Umbilical cord (tissue), 2 donors: ENCODE data around the gene RHOG. TPM values are rescaled to one million over a fixed set of nuclear protein-coding genes. Genes with fewer than 3 reads are reported as not detected.

Experiments used
- DNase-seq: peaks from one replicate; pipeline ENCODE4 v3.0.0-alpha.2; 2015; ENCODE audit warnings: low spot score
- total RNA-seq: library from RNA; depleted of rRNA; stranded (reverse); fragments of >200 nt; gene quantifications from one replicate; pipeline ENCODE4 v1.2.3, GENCODE V29; 2014; ENCODE audit warnings: low replicate concordance; ENCODE audit not compliant: insufficient read depth

The RHOG gene
- total RNA-seq, 1 donor from 2014 or later, result 8.7 TPM

GRCh38 chr11:3859373-3859881 lies 18.7 kb upstream of the RHOG start:
- DNase-seq, result no peak

- DNase-seq, result no peak
Measured at GRCh38 chr11:3857628-3858027, 16.9 kb upstream of the RHOG start.

GRCh38 chr11:3856856-3857553 lies 16.2 kb upstream of the RHOG start:
- DNase-seq, result no peak

DNA sequence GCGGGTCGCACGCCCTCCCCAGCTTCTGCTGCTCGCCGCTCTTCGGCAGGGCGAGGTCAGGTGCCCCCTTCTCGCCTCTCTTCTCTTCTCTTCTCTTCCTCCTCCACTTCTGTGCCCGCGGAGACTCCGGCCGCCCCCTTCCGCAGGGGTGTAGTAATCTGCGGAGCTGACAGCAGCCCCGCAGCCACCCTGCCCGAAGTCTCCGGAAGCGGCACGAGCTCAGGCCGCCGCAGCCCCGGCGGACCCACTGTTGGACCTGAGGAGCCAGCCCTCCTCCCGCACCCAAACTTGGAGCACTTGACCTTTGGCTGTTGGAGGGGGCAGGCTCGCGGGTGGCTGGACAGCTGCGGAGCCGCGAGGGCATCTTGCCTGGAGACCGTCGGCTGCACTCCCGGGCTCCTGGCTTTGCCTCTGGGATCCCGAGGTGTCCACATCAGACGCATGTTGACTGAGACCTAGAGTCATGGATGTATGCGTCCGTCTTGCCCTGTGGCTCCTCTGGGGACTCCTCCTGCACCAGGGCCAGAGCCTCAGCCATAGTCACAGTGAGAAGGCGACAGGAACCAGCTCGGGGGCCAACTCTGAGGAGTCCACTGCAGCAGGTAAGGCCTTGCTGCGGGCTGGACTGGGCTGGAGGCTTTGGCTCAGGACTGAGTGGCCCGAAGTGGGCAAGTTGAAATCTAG lies 15.2 kb upstream of the RHOG start:
- peak; percentile 39 for DNase-seq

DNA sequence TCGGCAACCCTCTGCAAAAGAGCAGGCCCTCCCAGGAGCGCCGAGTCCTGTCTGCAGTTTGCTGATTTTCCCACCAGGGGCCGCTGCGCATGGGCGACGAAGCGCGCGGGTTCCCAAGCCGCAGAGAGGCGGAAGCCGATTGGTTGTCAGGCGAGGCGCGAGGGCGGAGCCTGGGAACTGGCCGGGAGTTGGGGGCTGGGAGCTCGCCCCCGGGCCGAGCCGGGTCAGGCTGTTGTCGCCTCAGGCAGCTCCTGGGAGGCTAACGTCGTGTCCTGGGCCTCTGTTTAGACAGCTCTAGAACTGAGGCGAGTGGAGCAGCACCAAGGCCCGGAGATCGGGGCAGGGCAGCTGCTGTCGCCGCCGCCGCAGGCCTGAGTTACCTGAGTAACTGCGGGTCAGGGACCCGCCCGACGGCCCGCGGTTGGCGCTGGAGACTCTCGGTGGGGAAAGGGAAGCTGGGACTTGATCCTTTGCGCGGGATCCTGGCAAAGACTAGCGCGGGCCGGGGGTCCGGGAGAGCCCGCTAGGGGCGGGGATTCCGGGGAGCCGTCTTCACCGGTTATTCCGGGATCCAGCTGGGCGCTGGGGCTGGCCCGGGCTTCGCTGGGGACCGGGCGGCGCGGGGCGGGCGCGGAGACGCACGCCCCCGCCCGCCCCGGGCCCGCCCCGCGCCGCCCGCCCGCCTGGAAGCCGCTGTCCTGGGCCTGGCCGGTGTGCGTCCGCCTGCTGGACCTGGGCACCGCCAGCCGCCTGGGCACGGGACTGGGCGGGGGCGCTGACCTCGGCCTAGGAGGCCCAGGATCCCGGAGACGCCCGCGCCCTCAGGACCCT lies 14.4 kb upstream of the RHOG start, which contains the start of gene STIM1:
STIM1 (plus strand) TSS at position 688 of the 831 bp plus-strand sequence. CDS start 607 bp downstream, outside the sequence.
- peak; percentile 97 for DNase-seq

DNA sequence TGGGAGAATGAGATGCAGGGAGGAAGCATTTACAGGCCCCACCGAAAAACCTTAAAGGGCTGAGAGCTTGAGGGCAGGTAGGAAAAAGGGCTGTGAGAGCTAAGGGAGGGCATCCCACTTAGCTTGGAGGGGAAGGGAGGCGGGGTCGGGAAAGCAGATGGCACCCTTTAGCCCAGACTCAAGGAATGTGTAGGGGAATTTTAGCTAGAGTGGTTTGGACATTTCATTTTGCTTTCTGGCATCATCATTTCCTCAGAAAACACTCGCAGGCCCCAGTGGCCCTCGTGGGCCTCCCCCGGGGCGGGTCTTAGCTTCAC lies 13.9 kb upstream of the RHOG start:
- DNase-seq, result no peak

DNA sequence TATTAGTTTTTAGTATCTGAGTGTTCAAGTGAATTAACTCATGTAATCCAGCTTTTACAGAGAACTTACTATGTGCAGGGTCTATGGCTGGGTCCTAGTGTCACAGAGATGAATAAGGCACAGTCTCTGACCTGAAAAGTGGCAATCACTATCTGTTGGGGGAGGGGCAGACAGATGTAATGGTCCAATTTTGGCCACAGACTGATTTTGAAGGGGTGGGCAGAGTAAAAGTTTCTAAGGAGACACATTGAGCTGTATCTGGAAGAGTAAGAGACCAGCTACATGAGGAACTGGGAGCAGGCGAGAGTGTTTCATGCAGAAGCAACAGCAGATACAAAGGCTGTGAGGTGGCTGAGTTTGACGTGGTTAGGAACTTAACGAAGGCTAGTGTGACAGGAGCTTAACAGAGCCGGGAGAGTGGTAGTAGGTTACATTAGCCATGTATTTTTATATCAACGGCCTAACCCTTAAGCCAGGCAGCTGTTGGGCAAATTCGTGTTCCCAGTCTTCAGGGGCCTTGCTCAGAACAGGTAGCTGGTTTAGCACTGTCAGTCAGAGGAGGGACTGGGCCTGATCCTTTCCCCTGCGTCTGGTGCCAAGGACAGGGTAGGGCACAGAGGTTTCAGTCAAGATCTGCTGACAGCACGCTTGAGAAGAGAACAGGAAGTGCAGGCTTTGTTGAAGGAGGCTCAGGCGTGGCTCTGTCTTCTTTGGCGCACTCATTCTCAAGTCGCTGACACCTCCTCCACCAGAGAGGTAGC lies 13.3 kb upstream of the RHOG start:
- peak; percentile 70 for DNase-seq

GRCh38 chr11:3853545-3853842 lies 12.7 kb upstream of the RHOG start:
- DNase-seq, result no peak

DNA sequence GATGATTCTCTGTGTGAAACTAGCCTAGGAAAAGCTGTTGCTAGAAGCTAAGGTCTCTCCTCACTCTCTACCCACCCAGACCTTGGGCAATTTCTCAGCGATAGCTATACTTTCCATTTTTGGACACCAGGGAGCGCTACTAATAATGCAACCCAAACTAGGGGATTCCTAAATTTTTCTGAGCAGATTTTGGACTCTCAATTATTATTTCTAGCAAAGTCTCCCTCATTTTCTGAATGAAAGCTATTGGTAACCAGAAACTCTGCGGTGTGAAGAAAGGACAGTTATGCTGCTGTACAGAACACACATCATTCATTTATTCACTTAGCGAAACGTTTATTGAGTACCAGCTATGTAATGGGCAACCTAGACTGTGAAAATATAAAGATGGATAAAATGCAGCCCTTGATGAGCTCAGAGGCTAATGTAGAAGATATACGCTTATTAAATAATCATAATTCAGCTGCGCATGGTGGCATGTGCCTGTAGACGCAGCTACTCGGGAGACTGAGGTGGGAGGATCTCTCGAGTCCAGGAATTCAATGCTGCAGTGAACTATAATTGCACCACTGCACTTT lies 8.6 kb upstream of the RHOG start:
- DNase-seq, result peak; percentile 55

DNA sequence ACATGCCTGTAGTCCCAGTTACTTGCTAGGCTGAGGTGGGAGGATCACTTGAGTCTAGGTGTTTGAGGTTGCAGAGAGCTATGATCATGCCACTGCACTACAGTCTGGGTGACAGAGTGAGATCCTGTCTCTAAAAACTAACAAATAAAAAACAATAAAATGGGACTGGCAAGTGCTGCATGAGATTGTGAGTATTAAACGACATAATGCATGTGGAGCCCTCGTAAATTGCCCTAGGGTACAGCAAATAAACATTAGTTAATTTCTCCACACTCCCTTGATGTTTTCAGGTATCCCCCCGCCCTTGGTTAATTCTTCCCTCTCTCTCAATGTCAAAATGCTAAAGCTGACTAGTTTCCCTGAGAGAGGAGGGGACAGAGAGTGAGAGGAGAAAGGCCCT lies 4.9 kb upstream of the RHOG start:
- DNase-seq, result no peak

DNA sequence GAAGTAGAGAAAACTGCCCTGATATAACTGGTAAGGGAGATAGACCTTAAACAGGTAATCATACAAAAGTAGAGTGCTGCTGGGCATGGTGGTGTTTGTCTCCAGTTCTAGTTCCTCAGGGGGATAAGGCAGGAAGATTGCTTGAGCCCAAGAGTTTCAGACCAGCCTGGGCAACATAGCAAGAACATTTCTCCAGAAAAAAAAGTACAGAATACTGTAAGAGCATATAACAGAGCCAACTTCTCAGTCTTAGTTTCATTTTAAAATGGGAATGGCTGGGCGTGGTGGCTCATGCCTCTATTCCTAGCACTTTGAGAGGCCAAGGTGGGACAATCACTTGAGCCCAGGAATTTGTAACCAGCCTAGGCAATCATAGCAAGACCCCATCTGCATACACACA lies 4.5 kb upstream of the RHOG start:
- DNase-seq, result no peak

DNA sequence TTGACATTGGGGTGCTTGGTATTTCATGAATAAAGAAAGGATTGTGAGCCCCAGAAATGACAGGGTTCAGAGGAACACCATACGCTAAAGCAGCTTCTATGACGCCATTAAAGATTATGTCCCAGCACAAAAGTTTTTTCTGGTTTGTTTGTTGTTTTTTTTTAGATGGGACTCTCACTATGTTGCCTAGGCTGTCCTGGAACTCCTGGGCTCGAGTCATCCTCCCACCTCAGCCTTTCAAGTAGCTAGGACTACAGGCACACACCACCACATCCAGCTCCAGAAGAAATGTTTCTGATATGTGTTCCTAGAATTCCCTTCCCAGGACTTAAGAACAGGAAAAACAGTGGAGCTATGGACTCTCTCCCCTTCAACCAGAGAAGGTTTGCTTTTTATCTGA lies 2.6 kb upstream of the RHOG start:
- no peak for DNase-seq

DNA sequence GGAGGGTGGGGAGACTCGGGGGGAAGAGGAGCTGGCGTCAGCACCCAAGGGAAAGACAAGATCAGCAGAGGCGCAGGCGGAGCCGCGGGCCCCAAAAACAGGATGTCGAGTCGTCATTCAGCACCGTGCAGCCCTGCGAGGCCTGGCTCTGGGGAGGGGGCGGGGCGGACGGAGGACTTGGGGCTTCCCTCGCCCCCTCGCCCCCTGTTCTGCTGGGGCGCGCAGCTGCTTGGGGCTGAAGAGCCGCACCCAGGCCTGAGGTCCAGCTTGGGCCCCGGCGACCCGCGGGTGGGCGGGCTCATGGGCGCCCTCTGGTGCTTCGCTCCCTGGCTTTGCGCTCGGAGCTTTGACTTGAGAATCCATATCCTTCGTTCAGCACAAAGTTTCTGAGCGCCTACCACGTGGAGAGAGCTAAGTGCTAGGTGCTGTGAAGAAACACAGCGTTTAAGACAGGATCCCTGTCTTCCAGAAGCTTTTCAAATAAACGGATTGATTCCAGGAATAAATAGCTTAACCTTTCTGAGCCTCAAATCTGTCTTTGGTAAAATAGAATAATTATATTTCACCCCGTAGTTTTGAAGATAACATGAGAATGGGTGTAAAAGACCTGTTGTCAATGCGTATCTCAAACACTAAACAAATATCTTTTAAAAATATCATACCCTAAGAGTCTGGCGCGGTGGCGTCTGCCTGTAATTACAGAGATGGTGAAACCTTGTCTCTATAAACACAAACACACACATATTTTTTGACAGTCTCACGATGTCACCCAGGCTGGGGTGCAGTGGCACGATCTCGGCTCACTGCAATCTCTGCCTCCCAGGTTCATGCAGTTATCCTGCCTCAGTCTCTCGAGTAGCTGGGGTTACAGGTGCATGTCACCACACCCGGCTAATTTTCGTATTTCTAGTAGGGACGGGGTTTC lies 929 bp upstream of the RHOG start:
- DNase-seq, result peak; percentile 90

DNA sequence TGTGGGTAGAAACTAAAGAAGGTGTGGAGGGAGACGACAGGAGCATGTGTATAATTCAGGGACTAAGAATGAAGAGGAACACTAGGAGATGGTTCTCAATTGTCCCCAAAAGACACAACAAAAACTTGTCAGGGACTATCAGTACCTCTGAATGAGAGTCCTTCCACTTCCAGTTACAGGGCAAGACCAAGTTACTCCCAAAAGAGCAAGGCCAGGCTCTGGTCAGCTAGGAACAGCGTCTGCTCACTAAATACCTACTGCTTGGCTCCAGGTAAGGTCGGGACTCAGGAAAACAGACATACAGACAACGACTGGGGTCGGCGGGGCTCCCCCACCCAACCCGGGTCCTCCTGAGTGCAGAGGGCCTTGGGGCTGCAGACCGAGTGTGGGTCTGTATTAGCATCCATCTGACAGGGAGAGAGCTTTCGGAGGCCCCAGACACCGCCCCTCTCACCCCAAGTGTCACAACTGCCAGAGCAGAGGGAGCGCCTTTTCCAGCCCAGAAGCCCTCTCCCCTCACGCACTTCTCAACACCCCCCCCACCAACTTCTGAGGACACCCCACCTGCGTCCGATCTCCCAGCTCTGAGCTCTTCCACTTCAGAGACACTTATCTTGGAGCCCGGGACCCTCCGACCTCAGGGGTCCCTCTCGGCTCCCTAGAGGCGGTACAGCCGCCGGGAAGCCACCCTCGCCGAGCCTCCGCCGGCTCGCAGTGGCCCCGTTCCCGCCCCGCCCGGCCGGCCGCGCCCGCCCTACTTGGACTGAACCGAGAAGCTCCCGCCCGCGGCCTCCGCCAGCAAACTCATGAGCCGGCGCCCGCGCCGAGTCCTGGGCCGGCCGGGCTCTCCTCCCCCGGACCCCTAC lies 522 bp downstream of the RHOG start:
- DNase-seq, result no peak

DNA sequence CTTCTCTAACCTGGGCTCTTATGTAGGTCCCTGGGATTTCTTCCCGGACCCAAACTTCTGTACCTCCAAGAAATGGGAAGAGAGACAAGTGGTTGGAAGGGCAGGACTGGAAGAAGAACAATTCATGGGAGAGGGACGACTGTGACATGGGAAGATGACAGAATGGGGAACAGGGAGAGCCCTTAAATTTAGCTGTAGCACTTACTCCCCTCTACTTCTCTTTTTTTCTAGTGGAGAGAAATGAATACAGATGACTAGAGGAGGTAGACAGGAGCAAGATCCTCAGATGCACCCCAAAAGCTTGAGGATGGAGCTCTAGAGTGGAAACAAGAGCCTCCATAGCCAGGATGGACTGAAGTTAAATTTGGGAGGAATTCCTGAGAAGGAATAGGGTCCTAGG lies 2.3 kb downstream of the RHOG start:
- DNase-seq, result no peak

DNA sequence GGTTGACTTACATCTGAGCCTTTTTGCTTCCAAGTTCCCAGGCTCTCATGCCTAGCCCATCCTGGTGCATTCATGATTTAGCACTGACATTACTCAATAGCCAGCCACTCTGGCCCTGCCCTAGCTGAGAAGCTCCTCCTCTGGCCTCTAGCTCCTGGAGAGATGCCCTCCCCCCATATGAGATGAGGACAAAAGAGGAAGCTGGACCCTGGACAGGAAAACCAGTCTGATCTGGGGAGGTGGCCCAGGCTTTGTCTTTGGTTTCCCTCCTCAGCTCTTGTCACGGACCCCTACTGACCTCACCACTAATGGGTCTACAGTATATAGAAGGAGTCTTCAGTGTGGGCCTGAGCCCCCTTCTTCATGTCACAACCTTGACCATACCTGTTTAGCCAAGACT lies 3.0 kb downstream of the RHOG start:
- DNase-seq, result no peak

GRCh38 chr11:3836903-3837302 lies 3.9 kb downstream of the RHOG start:
- DNase-seq, result no peak

GRCh38 chr11:3835751-3836150 lies 5.0 kb downstream of the RHOG start:
- DNase-seq, result no peak

- DNase-seq, result no peak
Measured at GRCh38 chr11:3834664-3835461, 5.9 kb downstream of the RHOG start.
